ENCODE data around the gene KCNK13. TPM values are rescaled to one million over a fixed set of nuclear protein-coding genes. Genes with fewer than 3 reads are reported as not detected.

The KCNK13 gene
- total and polyA plus RNA-seq, 2 of the 13 experiments (the other 11 are each of a cell fraction or from before 2014, with no cell fraction given): 0.08 to 0.29 TPM

DNA sequence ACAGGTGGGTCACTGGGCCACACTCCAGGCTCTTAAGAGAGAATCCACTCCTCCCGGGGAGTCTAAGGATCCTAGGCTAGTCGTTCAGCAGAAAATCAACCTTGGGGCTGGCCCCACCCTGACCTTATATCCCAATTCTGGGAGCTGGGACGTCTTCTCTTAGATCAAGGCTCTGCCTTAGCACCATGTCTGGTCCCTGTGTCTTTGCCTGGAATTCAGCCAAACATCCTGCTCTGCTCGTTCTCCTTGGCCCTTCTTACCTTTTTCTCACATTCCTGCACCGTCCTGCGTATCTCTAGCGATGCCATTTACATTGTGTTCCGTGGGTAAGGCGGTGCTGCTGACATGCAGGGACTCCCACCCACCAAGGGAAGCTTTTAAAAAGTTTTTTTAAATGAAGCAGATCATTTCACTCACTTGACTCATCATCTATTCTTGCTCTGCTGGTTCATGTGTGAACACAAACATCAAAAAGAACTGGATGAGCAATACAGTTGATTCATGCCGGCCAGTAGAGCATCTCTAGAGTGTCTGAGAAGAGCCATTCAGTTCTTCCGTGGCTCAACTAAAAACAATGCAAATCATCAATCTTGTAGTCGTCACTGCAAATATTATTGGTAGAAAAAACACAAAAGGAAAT, 50.2 kb downstream of the KCNK13 start:
- TF ChIP-seq ZNF382 (CRISPR knock-in tag; IDR thresholded peaks at IDR 0.05; ENCODE audit: borderline replicate concordance): no peak
- TF ChIP-seq YY1 (IDR thresholded peaks at IDR 0.05; ENCODE audit: insufficient read depth, insufficient replicate concordance, low read depth, low read length): no peak
- TF ChIP-seq, protein P1, sequence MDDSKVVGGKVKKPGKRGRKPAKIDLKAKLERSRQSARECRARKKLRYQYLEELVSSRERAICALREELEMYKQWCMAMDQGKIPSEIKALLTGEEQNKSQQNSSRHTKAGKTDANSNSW (CRISPR knock-in tag; IDR thresholded peaks at IDR 0.05; ENCODE audit: borderline replicate concordance): no peak
- no peak for TF ChIP-seq WIZ (CRISPR knock-in tag; IDR thresholded peaks at IDR 0.05)
- TF ChIP-seq, protein P2, sequence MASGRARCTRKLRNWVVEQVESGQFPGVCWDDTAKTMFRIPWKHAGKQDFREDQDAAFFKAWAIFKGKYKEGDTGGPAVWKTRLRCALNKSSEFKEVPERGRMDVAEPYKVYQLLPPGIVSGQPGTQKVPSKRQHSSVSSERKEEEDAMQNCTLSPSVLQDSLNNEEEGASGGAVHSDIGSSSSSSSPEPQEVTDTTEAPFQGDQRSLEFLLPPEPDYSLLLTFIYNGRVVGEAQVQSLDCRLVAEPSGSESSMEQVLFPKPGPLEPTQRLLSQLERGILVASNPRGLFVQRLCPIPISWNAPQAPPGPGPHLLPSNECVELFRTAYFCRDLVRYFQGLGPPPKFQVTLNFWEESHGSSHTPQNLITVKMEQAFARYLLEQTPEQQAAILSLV (CRISPR knock-in tag; IDR thresholded peaks at IDR 0.05; ENCODE audit: borderline replicate concordance): no peak
- TF ChIP-seq, protein P3, sequence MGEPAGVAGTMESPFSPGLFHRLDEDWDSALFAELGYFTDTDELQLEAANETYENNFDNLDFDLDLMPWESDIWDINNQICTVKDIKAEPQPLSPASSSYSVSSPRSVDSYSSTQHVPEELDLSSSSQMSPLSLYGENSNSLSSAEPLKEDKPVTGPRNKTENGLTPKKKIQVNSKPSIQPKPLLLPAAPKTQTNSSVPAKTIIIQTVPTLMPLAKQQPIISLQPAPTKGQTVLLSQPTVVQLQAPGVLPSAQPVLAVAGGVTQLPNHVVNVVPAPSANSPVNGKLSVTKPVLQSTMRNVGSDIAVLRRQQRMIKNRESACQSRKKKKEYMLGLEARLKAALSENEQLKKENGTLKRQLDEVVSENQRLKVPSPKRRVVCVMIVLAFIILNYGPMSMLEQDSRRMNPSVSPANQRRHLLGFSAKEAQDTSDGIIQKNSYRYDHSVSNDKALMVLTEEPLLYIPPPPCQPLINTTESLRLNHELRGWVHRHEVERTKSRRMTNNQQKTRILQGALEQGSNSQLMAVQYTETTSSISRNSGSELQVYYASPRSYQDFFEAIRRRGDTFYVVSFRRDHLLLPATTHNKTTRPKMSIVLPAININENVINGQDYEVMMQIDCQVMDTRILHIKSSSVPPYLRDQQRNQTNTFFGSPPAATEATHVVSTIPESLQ (CRISPR knock-in tag; conservative IDR thresholded peaks at IDR 0.05): no peak
- Histone ChIP-seq H3K4me2 (ENCODE audit: low read depth, low read length) (no peak overlapping the region), H3K4me1 (ENCODE audit: insufficient read depth, low read length) (no peaks in the 10 kb centered on the region), H4K20me1 (ENCODE audit: insufficient read depth, low read length) (no peaks in the 10 kb centered on the region), H3K9me3 (ENCODE audit: low read length) (no peaks in the 10 kb centered on the region), H3K79me2 (ENCODE audit: insufficient read depth, low read length) (no peaks in the 10 kb centered on the region), H3K4me3 (replicated peaks in 1 of 3; ENCODE audit: insufficient read depth in 1 of 3, low read depth in 2 of 3, low read length in 3 of 3) (no peak overlapping the region), H3K9ac (ENCODE audit: insufficient read depth, low read depth, low read length) (no peak overlapping the region), H3K36me3 (replicated peaks in 1 of 2; ENCODE audit: control insufficient read depth in 1 of 2, insufficient read depth in 2 of 2, low read length in 2 of 2) (no peaks in the 10 kb centered on the region), H3K27me3 (ENCODE audit: control insufficient read depth in 1 of 2, insufficient read depth in 2 of 2, low read length in 2 of 2) (peaks cover 0 to 22% of the 10 kb centered on the region in 2 experiments; a peak in 1 of 5 replicates), H2AFZ (ENCODE audit: low read length) (no peak overlapping the region), H3K27ac (ENCODE audit: extremely low read length, insufficient read depth, low read length) (no peak overlapping the region)
- ChIA-PET POLR2A (no interaction called here), CTCF (ENCODE audit: low intra/inter-chr PET ratio, low total read pairs) (no interaction called here)
- FAIRE-seq (no peak), ATAC-seq (no peak), DNase-seq (ENCODE audit: low spot score) (peak; percentile 12)
- in situ Hi-C loops (cut with HindIII; ENCODE audit: extremely low pct_ligation_motif_present, low pct_unique_long_range_greater_than_20kb): no loop called here
- WGBS (ENCODE audit: low lambda C conversion rate): 15% methylated on average over 12 of the region's 12 CpGs
- intact Hi-C loops (cut with micrococcal nuclease; ENCODE audit: unreplicated experiment): loop anchor here (5.0 kb wide), 1 partner anchor 125 kb away; no protein-coding TSS in a partner anchor
- no TSS peak for BruUV-seq (replicated peaks)

All from HepG2 (cell line).